GM19193 (cell line): ENCODE measurements around the gene PACS2.

Source experiments
- POLR2A ChIP-seq: IDR thresholded peaks from 4 replicates; pipeline ENCODE4 v1.6.1; 2011; ENCODE audit not compliant: insufficient read depth, insufficient read length; ENCODE audit errors: extremely low read depth

The PACS2 gene

GRCh38 chr14:105363847-105364708, 49.5 kb downstream of the PACS2 start:
- no peak for TF ChIP-seq POLR2A

- no peak for TF ChIP-seq POLR2A
Observed at GRCh38 chr14:105365101-105365500, 50.6 kb downstream of the PACS2 start.

DNA sequence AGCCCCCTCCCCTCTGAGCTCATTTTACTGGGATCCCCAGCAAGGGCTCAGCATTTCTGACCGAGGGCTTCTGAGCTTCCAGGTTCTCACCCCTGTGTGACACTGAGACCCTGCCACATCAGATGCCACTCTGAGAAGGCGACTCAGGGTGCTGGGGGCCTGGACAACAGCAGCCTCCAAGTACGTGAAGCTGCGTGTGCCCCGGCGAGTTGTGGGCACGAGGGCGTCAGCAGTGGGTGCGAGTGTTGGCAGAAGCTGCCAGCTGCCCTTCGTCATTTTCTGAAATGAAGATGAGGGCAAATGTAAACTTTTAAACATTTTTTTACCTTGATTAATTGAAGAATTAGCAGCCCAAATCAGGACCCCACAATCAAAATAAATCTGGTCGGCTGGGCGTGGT, 51.1 kb downstream of the PACS2 start:
- no peak for TF ChIP-seq POLR2A

DNA sequence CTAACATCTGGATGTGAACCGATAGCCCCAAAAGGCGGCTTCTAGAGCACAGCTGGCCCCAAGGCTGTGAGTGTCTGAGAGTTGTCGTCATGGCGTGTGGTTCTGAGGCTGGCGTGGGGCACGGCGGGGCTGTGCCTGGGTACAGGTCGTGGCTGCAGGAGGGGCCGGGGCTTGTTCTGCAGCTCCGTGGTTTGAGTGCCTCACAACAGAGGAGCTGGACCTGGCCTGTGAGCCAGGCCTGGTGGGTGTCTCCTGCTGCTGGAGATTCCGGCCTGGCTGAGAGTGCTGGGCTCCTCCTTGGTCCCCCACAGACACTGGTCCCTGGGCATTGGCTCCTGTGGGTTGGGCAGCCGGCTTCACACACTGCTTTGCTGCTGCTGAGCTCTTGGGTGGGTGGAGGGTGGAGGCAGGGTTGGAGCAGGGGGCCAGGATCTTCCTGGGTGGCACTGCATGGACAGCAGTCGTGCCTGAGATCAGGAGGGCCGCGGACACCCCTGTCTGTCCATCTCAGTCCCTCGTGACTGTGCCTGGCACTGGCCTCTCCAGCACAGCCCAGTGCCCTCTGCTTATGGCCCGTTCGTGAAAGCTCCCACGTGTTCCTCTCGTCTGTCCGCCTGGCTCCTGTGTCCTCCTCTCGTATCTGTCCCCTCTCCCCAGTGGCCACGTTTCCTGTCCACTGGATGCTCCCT, 52.0 kb downstream of the PACS2 start:
- no peak for TF ChIP-seq POLR2A

- TF ChIP-seq POLR2A: no peak
Observed at GRCh38 chr14:105367116-105368031, 52.8 kb downstream of the PACS2 start.

- no peak for TF ChIP-seq POLR2A
Observed at GRCh38 chr14:105368032-105368417, 53.5 kb downstream of the PACS2 start.

DNA sequence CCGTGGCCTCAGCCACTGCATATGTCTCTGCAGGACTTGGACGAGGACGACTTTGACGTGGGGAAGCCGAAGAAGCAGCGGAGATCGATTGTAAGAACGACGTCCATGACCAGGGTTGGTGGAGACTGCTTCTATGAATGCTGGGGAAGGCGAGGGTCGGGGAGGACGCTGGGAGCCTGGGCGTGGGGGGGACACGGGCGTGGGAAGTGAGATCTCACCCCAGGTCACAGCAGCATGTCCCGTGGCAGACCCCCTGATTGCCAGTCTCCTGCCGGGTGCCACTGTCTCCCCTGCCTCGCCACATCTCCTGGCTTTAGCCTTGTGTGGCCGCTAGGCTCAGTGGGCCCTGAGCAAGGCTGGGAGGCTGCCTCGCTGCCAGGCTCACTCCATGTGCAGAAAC, 53.9 kb downstream of the PACS2 start:
- no peak for TF ChIP-seq POLR2A

DNA sequence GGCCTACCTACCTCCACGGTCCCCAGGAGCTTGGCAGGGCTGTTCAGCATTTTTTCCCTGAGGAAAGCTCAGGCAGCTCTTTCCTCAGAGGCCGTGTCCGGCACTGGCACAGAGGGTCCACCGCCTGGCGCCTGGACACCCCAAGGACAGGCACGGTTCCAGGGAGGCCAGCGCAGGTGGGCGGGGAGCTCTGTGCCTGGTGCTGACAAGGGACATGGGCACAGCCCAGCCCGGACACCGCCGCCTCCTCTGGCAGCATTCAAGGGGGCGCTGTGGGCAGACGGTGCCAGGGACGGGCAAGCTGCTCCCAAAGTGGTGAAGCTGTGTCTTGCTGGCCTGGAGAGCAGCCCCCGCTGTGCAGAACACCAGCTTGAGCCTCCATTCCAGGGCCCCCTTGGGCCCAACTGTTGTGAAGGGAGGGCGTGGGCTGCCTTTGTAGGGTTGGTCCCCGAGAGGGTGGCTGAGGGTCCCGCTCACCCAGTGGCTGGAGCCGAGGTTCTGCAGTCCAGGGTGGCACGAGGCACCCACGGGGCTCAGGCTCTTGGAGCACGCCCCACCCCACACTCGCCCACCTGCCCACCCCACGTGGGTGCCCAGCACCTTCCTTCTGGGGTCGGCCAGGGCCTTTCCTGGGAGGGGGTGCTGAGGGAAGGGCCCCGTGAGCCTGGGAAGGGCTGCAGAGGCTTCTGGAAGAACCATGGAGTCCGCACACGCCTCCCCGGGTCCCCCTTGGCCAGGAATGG, 54.5 kb downstream of the PACS2 start:
- TF ChIP-seq POLR2A: no peak

DNA sequence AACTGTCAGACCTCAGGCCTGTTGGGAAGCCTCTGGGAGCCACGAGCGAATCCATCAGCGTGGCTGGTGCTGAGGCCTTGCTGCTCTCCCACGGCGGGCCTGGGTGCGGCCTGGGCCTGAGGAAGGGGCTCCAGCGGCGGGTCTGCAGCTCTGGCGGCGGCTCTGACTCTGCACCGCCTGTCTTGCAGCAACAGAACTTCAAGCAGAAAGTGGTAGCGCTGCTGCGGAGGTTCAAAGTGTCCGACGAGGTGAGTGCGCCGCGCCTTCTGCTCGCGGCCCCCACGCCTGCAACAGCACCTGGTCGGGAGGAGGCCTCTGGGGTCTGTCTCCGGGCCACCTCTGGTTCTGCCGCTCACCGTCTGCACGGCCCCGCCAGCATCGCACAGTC, 55.1 kb downstream of the PACS2 start:
- TF ChIP-seq POLR2A: no peak

DNA sequence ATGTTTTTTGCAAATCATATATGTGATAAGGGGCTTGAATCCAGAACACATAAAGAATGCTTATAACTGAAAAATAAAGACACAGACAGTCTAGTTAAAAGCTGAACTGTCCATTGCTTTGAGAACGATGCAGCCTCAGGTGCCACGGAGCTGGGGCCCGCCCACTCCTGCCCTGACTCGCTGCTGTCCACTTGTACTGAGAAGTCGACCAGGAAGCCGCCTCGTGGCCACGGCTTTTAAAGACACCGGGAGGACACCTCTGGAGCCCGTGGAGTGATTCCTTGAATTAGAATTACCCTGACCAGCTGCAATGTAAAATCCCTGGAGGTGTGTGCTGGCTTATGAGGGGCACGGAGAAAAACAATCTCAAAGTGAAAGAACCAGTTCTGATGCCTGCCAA, 59.8 kb downstream of the PACS2 start:
- no peak for TF ChIP-seq POLR2A

DNA sequence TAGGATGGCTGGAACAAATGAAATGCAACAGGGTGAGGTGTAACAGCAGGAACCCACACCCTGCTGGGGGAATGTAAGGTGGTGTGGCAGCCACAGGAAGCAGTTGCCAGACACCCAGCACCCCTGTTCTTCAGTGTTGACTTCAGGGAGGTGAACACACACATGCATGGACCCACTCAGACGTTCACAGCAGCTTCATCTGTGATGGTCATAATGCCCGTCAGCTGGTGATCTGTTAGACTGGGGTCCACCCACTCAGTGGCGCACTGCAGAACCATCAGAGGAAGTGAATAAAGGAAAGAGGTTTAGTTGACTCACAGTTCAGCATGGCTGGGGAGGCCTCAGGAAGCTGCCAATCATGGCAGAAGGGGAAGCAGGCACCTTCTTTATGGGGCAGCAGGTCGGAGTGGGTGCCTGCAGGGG, 61.1 kb downstream of the PACS2 start:
- TF ChIP-seq POLR2A: no peak

DNA sequence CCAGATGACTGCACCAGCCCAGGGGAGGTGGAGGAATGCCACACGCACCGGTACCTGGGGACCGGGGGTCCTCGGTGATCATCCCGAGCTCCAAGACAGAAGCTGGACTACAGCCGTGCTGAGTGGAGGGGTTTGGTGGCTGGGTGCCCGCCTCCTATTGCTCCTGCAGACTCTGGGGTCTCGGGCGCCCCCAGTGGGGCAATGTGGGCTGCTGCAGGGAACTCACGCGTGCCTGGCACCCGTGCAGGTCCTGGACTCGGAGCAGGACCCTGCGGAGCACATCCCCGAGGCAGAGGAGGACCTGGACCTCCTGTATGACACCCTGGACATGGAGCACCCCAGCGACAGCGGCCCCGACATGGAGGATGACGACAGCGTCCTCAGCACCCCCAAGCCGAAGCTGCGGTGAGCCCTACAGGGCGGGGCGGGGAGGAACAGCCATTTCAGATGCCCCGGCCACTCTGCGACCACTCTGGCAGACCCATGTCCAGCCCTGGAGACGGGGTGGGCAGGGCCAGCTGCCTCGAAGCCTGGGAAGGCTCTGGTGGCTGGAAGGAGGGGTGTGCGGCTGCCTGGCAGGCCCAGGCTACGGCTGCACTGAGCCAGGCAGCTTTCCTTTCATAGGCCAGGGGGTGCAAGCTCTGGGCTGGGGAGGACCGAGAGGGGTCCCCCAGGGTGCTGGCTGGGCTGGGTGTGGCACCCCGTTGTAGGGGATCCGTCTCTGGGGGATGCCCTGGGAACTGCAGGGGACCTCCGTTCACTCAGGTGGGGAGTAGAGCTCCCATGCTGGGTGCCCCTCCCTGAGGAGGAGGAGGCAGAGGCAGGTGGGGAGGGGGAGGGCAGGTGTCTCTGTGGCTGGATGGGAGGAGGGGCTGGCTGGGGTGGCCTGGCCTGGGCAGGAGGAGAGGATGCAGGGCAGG, 62.2 kb downstream of the PACS2 start:
- no peak for TF ChIP-seq POLR2A

DNA sequence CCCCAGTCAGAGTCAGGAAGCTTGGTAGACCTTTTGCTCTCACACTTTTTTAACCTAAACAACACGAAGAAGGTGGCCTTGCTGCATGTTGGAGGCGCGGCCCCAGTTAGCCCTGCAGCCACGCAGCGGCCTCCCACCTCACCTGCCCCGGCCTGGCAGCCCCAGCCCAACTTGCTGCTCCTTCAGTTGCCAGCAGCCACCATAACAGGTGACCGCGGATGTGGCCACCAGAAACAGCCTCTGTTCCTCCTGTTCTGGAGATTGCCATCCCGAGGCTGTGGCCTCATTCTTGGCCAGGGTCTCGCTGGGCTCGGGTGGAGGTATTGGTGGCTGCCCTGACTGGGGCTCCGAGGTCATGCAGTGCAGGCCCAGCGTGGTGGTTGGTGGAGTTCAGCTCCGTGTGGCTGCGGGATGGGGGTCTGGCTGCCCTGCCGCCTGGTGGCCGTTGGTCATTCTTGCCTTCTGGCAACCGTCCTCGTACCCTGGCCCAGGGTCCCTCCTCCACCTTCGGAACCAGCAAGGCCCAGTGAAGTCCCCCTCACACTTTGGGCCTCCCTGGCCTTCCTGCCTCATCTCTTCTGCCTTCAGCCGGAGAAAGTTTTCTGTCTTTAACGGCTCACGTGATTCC, 63.1 kb downstream of the PACS2 start:
- no peak for TF ChIP-seq POLR2A

GRCh38 chr14:105378199-105378598, 63.7 kb downstream of the PACS2 start:
- TF ChIP-seq POLR2A: no peak
